Endothelial cell (in vitro differentiated cells): ENCODE results near the gene HOXD8. TPM values are rescaled to one million over a fixed set of nuclear protein-coding genes. Genes with fewer than 3 reads are reported as not detected.

Source experiments
- DNase-seq: peaks from one replicate; pipeline ENCODE4 v3.0.0; 2021; ENCODE audit warnings: low spot score
- H3K27ac Mint-ChIP-seq: one replicate; pipeline ENCODE4 v1.8.0; 2021; ENCODE audit warnings: mixed read lengths, inconsistent platforms; ENCODE audit not compliant: unreplicated experiment
- H3K27me3 Mint-ChIP-seq: one replicate; pipeline ENCODE4 v1.8.0; 2021; ENCODE audit warnings: mild to moderate bottlenecking, moderate library complexity, mixed read lengths, inconsistent platforms; ENCODE audit not compliant: unreplicated experiment
- H3K36me3 Mint-ChIP-seq: one replicate; pipeline ENCODE4 v1.8.0; 2021; ENCODE audit warnings: mild to moderate bottlenecking, low read depth, mixed read lengths, inconsistent platforms; ENCODE audit not compliant: unreplicated experiment
- H3K4me1 Mint-ChIP-seq: one replicate; pipeline ENCODE4 v1.8.0; 2021; ENCODE audit warnings: mild to moderate bottlenecking, mixed read lengths, inconsistent platforms; ENCODE audit not compliant: unreplicated experiment
- H3K4me3 Mint-ChIP-seq: one replicate; pipeline ENCODE4 v1.8.0; 2021; ENCODE audit warnings: mild to moderate bottlenecking, mixed read lengths, inconsistent platforms; ENCODE audit not compliant: unreplicated experiment
- H3K9me3 Mint-ChIP-seq: one replicate; pipeline ENCODE4 v1.8.0; 2021; ENCODE audit warnings: mixed read lengths, inconsistent platforms; ENCODE audit not compliant: unreplicated experiment
- CTCF ChIP-seq: fragments of 200-600 bp; sonication (generic); IDR thresholded peaks from one replicate; pipeline ENCODE4 v1.5.0; 2021; ENCODE audit warnings: antibody characterized with exemption; ENCODE audit not compliant: unreplicated experiment
- total RNA-seq: library from RNA; stranded (reverse); fragmentation: NEBNext Ultra II Directional; extraction: Animal tissue kit (Norgen Biotek cat#: 25700); gene quantifications from one replicate; pipeline ENCODE4 v1.2.1, GENCODE V29; 2021; ENCODE audit not compliant: unreplicated experiment

Gene HOXD8
- total RNA-seq, 1 donor from 2014 or later: 9.3 TPM

DNA sequence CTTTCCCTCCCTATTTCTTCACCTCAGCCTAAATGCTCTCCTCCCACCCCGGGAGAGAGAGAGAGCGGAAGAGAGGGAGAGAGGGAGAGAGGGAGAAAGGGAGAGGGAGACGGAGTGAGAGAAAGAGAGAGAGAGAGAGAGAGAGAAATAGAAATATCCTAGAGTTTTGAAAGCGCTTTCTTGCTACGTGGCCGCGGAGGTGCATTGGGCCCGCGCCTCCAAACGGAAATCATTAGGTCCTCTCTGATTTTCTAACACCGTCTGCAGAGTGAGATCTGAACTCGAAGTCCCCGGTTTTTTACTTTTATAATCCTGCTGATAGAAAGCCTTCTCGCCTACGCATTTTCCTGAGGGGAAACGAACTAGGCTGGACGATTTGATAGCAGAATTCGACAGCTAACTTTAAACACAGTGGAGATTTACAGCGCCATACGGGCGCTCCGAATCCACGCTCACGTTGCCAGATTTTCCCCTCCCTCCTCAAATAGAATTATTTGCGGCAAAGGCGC is 44.8 kb upstream of the HOXD8 start:
- peaks cover 45% of the 10 kb centered on the region for H3K27me3 Mint-ChIP-seq
- H3K4me1 Mint-ChIP-seq: peaks cover 25% of the 10 kb centered on the region
- H3K4me3 Mint-ChIP-seq: no peak overlapping the region
- TF ChIP-seq CTCF: no peak
- no peak overlapping the region for H3K27ac Mint-ChIP-seq
- H3K36me3 Mint-ChIP-seq: peaks cover 4% of the 10 kb centered on the region
- DNase-seq: no peak
- no peaks in the 10 kb centered on the region for H3K9me3 Mint-ChIP-seq

DNA sequence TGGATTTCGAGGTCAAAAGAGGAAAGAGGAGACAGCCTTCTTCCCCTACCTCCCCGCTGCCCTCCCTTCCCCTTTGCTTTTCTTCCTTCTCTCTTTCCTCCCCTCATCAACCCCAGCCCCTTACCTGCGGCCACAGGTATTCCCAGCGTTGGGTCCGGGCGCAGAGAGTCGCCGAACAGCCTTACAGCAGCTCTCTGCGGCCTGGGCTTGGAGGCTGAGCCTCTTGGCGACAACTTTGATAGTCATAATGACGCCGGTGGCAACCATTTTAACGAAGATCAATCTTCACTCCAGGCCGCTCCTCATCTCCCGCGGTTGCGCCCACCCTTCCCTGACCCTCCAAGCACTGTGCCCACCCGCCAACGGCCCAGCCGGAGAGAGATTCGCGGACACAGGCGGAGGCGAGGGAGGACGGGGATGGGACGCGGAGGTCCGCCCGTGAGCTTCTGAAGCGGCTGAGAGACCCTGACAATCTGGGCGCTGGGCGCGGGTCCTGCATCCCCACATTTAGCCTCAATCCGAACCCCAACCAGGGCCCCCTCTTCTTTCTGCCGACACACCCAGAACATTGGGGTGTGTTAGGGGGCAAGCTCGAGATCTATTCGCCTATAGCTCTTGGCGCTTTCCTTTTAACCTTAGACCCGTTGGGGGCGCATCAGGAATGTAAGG is 44.3 kb upstream of the HOXD8 start:
- Mint-ChIP-seq H3K27me3 (peaks cover 45% of the 10 kb centered on the region), H3K4me1 (peaks cover 25% of the 10 kb centered on the region), H3K9me3 (no peaks in the 10 kb centered on the region), H3K27ac (no peak overlapping the region), H3K36me3 (peaks cover 4% of the 10 kb centered on the region), H3K4me3 (peak overlapping the region; percentile 67)
- no peak for TF ChIP-seq CTCF
- peak; percentile 15 for DNase-seq

- Mint-ChIP-seq H3K4me3 (peak overlapping the region; percentile 47), H3K27ac (no peak overlapping the region), H3K36me3 (peaks cover 4% of the 10 kb centered on the region), H3K4me1 (peaks cover 21% of the 10 kb centered on the region), H3K9me3 (no peaks in the 10 kb centered on the region), H3K27me3 (peaks cover 46% of the 10 kb centered on the region)
- TF ChIP-seq CTCF: no peak
- peak; percentile 70 for DNase-seq
These were observed 43.4 kb upstream of the HOXD8 start for GRCh38 chr2:176085861-176086771.

- Mint-ChIP-seq H3K27me3 (peaks cover 47% of the 10 kb centered on the region), H3K9me3 (no peaks in the 10 kb centered on the region), H3K4me1 (peaks cover 26% of the 10 kb centered on the region), H3K36me3 (peaks cover 4% of the 10 kb centered on the region), H3K27ac (no peak overlapping the region), H3K4me3 (no peak overlapping the region)
- DNase-seq: no peak
- TF ChIP-seq CTCF: no peak
These were observed 42.0 kb upstream of the HOXD8 start for GRCh38 chr2:176087330-176088047.
